ENCODE results near the gene ADGRF5. TPM values are rescaled to one million over a fixed set of nuclear protein-coding genes. Genes with fewer than 3 reads are reported as not detected.
A peak's percentile ranks its signal among the peaks of the same experiment; 100 is the strongest.
"Not testable (repeated sequence)": the region's sequence is repeated elsewhere in the genome, so short reads cannot be mapped to it uniquely, and the experiment has no call there.

The ADGRF5 gene
- total and polyA plus RNA-seq, 5 experiments from 2014 or later = not detected

- Mint-ChIP-seq H3K4me3 (no peak overlapping the region), H3K9me3 (no peaks in the 10 kb centered on the region), H3K4me1 (no peaks in the 10 kb centered on the region), H3K27ac (no peak overlapping the region), H3K27me3 (peaks cover 3 to 12% (median 10%) of the 10 kb centered on the region in 5 donors), H3K36me3 (no peaks in the 10 kb centered on the region)
- no peak for ATAC-seq
- no peak for DNase-seq
- POLR2A ChIA-PET = no interaction called here
Observed at GRCh38 chr6:46862381-46862780, 59.4 kb downstream of the ADGRF5 start.

GRCh38 chr6:46855966-46856365, 65.8 kb downstream of the ADGRF5 start:
- peaks cover 0 to 10% (median 8%) of the 10 kb centered on the region in 5 donors for H3K27me3 Mint-ChIP-seq
- H3K27ac Mint-ChIP-seq, POLR2A ChIA-PET, H3K4me1 Mint-ChIP-seq, ATAC-seq, H3K4me3 Mint-ChIP-seq, H3K9me3 Mint-ChIP-seq, H3K36me3 Mint-ChIP-seq: not testable (repeated sequence)
- DNase-seq = peak in 2 of 10 donors; percentile 0 to 14

- DNase-seq, H3K27ac Mint-ChIP-seq, H3K4me1 Mint-ChIP-seq, H3K9me3 Mint-ChIP-seq, ATAC-seq, POLR2A ChIA-PET, H3K4me3 Mint-ChIP-seq, H3K36me3 Mint-ChIP-seq: not testable (repeated sequence)
- H3K27me3 Mint-ChIP-seq = peaks cover 13 to 26% (median 19%) of the 10 kb centered on the region in 5 donors
Observed at GRCh38 chr6:46851576-46851975, 70.2 kb downstream of the ADGRF5 start.

- Mint-ChIP-seq H3K4me1 (peaks cover 4 to 9% (median 6%) of the 10 kb centered on the region in 4 donors), H3K4me3 (no peak overlapping the region), H3K36me3 (no peaks in the 10 kb centered on the region), H3K27ac (no peak overlapping the region), H3K9me3 (no peaks in the 10 kb centered on the region), H3K27me3 (peaks cover 13 to 26% (median 19%) of the 10 kb centered on the region in 5 donors)
- ATAC-seq (no peak), DNase-seq (no peak)
- POLR2A ChIA-PET = no interaction called here
Observed at GRCh38 chr6:46850792-46851191, 70.9 kb downstream of the ADGRF5 start.

GRCh38 chr6:46849361-46849690, 72.4 kb downstream of the ADGRF5 start:
- POLR2A ChIA-PET = no interaction called here
- Mint-ChIP-seq H3K27me3 (peaks cover 16 to 33% (median 19%) of the 10 kb centered on the region in 5 donors), H3K36me3 (no peaks in the 10 kb centered on the region), H3K27ac (no peak overlapping the region), H3K4me1 (peaks cover 4 to 9% (median 6%) of the 10 kb centered on the region in 4 donors), H3K9me3 (no peaks in the 10 kb centered on the region), H3K4me3 (no peak overlapping the region)
- DNase-seq (no peak), ATAC-seq (no peak)

GRCh38 chr6:46848684-46849360, 72.9 kb downstream of the ADGRF5 start:
- Mint-ChIP-seq H3K9me3 (no peaks in the 10 kb centered on the region), H3K4me3 (peak overlapping the region; percentile 23 to 74 (median 56)), H3K27ac (peak overlapping the region in 3 of 10 donors; percentile 65 to 74 (median 68)), H3K4me1 (peaks cover 4 to 9% (median 6%) of the 10 kb centered on the region in 4 donors), H3K27me3 (peaks cover 12 to 29% (median 21%) of the 10 kb centered on the region in 5 donors), H3K36me3 (no peaks in the 10 kb centered on the region)
- POLR2A ChIA-PET = no interaction called here
- DNase-seq = peak; percentile 15 to 67 (median 48)
- peak; percentile 45 to 73 for ATAC-seq

- POLR2A ChIA-PET = no interaction called here
- Mint-ChIP-seq H3K36me3 (peaks cover 0 to 15% (median 3%) of the 10 kb centered on the region in 3 donors), H3K27ac (no peak overlapping the region), H3K4me3 (no peak overlapping the region), H3K4me1 (peaks cover 4 to 9% (median 6%) of the 10 kb centered on the region in 4 donors), H3K27me3 (peaks cover 12 to 29% (median 16%) of the 10 kb centered on the region in 5 donors), H3K9me3 (peaks cover 6 to 26% (median 21%) of the 10 kb centered on the region in 9 donors)
- DNase-seq = no peak
- no peak for ATAC-seq
Observed at GRCh38 chr6:46845126-46845525, 76.6 kb downstream of the ADGRF5 start.

GRCh38 chr6:46842252-46842846, 79.4 kb downstream of the ADGRF5 start:
- Mint-ChIP-seq H3K9me3 (peaks cover 6 to 28% (median 21%) of the 10 kb centered on the region in 9 donors), H3K36me3 (peaks cover 0 to 18% (median 3%) of the 10 kb centered on the region in 3 donors), H3K27me3 (peaks cover 0 to 13% (median 7%) of the 10 kb centered on the region in 5 donors)
- ATAC-seq, H3K27ac Mint-ChIP-seq, H3K4me3 Mint-ChIP-seq, DNase-seq, POLR2A ChIA-PET, H3K4me1 Mint-ChIP-seq: not testable (repeated sequence)

- Mint-ChIP-seq H3K27ac (no peak overlapping the region), H3K4me3 (no peak overlapping the region), H3K4me1 (no peaks in the 10 kb centered on the region), H3K27me3 (peaks cover 0 to 7% (median 5%) of the 10 kb centered on the region in 5 donors), H3K36me3 (peaks cover 0 to 16% (median 3%) of the 10 kb centered on the region in 3 donors), H3K9me3 (peaks cover 6 to 27% (median 19%) of the 10 kb centered on the region in 9 donors)
- DNase-seq (no peak), ATAC-seq (no peak)
- POLR2A ChIA-PET = no interaction called here
Observed at GRCh38 chr6:46838033-46838432, 83.7 kb downstream of the ADGRF5 start.

- ATAC-seq, H3K9me3 Mint-ChIP-seq, H3K27me3 Mint-ChIP-seq, H3K4me3 Mint-ChIP-seq, H3K27ac Mint-ChIP-seq, DNase-seq, H3K4me1 Mint-ChIP-seq, POLR2A ChIA-PET, H3K36me3 Mint-ChIP-seq: not testable (repeated sequence)
Observed at GRCh38 chr6:46834991-46835390, 86.7 kb downstream of the ADGRF5 start.

GRCh38 chr6:46834257-46834916, 87.4 kb downstream of the ADGRF5 start:
- H3K9me3 Mint-ChIP-seq, H3K4me3 Mint-ChIP-seq, POLR2A ChIA-PET, H3K27ac Mint-ChIP-seq, H3K36me3 Mint-ChIP-seq, ATAC-seq, DNase-seq, H3K4me1 Mint-ChIP-seq: not testable (repeated sequence)
- peaks cover 7 to 15% (median 12%) of the 10 kb centered on the region in 5 donors for H3K27me3 Mint-ChIP-seq

GRCh38 chr6:46832816-46833215, 88.9 kb downstream of the ADGRF5 start:
- Mint-ChIP-seq H3K4me1 (no peaks in the 10 kb centered on the region), H3K36me3 (no peaks in the 10 kb centered on the region), H3K4me3 (no peak overlapping the region), H3K27ac (no peak overlapping the region), H3K27me3 (peaks cover 5 to 18% (median 14%) of the 10 kb centered on the region in 5 donors), H3K9me3 (no peaks in the 10 kb centered on the region)
- DNase-seq (no peak), ATAC-seq (no peak)
- POLR2A ChIA-PET = no interaction called here

- DNase-seq = no peak
- peaks cover 5 to 31% (median 17%) of the 10 kb centered on the region in 5 donors for H3K27me3 Mint-ChIP-seq
- no peaks in the 10 kb centered on the region for H3K9me3 Mint-ChIP-seq
- no peak for ATAC-seq
- no peak overlapping the region for H3K27ac Mint-ChIP-seq
- POLR2A ChIA-PET = no interaction called here
- H3K36me3 Mint-ChIP-seq = no peaks in the 10 kb centered on the region
- no peaks in the 10 kb centered on the region for H3K4me1 Mint-ChIP-seq
- H3K4me3 Mint-ChIP-seq = no peak overlapping the region
Observed at GRCh38 chr6:46828939-46829338, 92.8 kb downstream of the ADGRF5 start.
